ENCODE measurements around the gene VSX2. TPM values are rescaled to one million over a fixed set of nuclear protein-coding genes. Genes with fewer than 3 reads are reported as not detected.

Gene VSX2
- total RNA-seq, 1 experiment from 2014 or later, result not detected

DNA sequence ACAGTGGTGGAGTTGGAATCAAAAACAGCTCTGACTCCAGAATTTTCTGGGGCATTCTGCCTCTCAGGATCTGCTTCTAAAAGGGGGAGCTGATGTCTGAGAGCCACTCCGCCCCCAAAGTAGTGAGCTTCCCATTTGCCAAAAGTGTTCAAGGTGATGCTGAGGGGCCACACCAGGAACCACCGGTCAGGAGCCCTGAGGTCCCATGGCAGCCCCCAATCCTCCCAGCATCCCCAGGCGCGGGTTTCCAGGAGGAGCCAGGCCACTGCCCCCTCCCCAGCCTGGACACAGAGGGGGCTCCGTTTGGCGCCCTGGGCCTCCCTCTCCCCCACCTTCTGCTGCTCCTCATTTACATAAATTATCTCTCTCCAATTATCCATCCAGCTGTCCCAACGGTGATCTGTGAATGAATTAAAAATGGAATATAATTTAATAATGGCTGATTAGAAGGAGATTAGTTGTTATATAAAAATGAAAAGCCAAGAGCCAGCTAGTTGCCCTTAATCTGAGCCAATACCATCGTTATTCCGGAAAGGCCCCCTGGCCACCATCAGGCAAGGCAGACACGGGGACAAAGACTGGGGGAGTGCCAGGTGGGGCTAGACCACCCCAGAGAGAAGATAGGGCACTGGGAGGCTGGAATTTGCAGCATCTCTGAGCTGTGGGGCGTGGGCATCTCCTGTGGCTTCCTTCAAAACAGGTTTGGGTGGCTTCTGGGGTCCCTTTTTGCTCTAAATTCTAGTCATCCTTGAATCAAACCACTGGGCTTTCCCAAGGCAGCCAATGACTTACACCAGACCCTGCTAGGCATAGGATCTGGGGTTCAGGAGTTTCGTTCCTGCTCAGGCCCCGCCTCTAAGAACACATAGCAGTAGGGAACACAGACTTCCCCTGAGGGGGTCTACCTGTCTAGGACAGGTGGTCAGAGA, 19.7 kb upstream of the VSX2 start:
- Mint-ChIP-seq H3K4me1 (peaks cover 0 to 1% of the 10 kb centered on the region in 2 experiments; a peak in 1 of 4 replicates), H3K27me3 (ENCODE audit: low read depth) (peaks cover 50% of the 10 kb centered on the region), H3K36me3 (ENCODE audit: insufficient read depth in 1 of 3, low read depth in 3 of 3) (no peaks in the 10 kb centered on the region), H3K4me3 (no peak overlapping the region), H3K9me3 (no peaks in the 10 kb centered on the region), H3K27ac (no peak overlapping the region)
- DNase-seq, result no peak
- Histone ChIP-seq H3K79me1 (ENCODE audit: insufficient read depth, low read depth, low read length, poor library complexity, severe bottlenecking) (no peaks in the 10 kb centered on the region), H3K23me2 (ENCODE audit: insufficient read length, low read depth, low read length, poor library complexity, severe bottlenecking) (no peaks in the 10 kb centered on the region), H3K9me3 (ENCODE audit: control insufficient read depth, low read depth, low read length) (no peaks in the 10 kb centered on the region), H4K91ac (ENCODE audit: insufficient read length, low read depth, low read length) (no peak overlapping the region), H2BK5ac (ENCODE audit: insufficient read length, low read length) (no peak overlapping the region), H3K4me2 (ENCODE audit: insufficient read depth, insufficient read length, low read length) (no peak overlapping the region), H3K18ac (ENCODE audit: insufficient read length, low read depth, low read length) (no peak overlapping the region), H2AK5ac (ENCODE audit: insufficient read length, low read length) (no peak overlapping the region), H4K20me1 (ENCODE audit: control insufficient read depth, insufficient read depth, insufficient read length) (no peaks in the 10 kb centered on the region), H4K8ac (replicated peaks; ENCODE audit: insufficient read length, low read depth, low read length) (no peak overlapping the region), H3K79me2 (ENCODE audit: insufficient read depth, low read length) (no peaks in the 10 kb centered on the region), H3K23ac (ENCODE audit: insufficient read length, low read depth, low read length) (no peak overlapping the region), H3K4ac (ENCODE audit: low read depth, low read length) (no peak overlapping the region), H2AFZ (ENCODE audit: low read length) (no peak overlapping the region), H3K4me1 (ENCODE audit: insufficient read depth, low read length) (no peaks in the 10 kb centered on the region), H2BK20ac (ENCODE audit: low read depth, low read length, poor library complexity, severe bottlenecking) (no peak overlapping the region), H3K14ac (ENCODE audit: insufficient read depth, low read length) (no peak overlapping the region), H2BK12ac (ENCODE audit: insufficient read length, low read depth, low read length) (no peak overlapping the region), H3K27me3 (ENCODE audit: insufficient read depth, low read length) (no peaks in the 10 kb centered on the region; the same call in 1 of the 2 replicates), H4K5ac (ENCODE audit: insufficient read length, low read depth, low read length) (no peak overlapping the region), H2BK120ac (ENCODE audit: low read depth, low read length, poor library complexity, severe bottlenecking) (no peak overlapping the region), H3K27ac (ENCODE audit: insufficient read length, low read depth, low read length) (no peak overlapping the region), H3K56ac (ENCODE audit: insufficient read length, low read depth, low read length) (no peak overlapping the region), H2BK15ac (ENCODE audit: low read depth, low read length) (no peak overlapping the region), H3T11ph (ENCODE audit: low read length) (no peak overlapping the region), H3K9ac (ENCODE audit: extremely low read depth, insufficient read length, low read length) (no peak overlapping the region)
- TF ChIP-seq CTCF (conservative IDR thresholded peaks at IDR 0.05), result no peak
- no CpG with 5 or more reads among the region's 13 CpGs for WGBS (ENCODE audit: extremely low coverage, insufficient read length, low lambda C conversion rate)

Data from H9 (cell line).